DND-41 (cell line): Measurements from ENCODE around the gene IDH3B.

Source experiments
- ATAC-seq: fragments of 200-7000 bp; cut with Tn5 transposase; 3 replicates; pipeline ENCODE4 v1.9.1; 2021; ENCODE audit warnings: low read depth; ENCODE audit not compliant: insufficient read depth
- DNase-seq: peaks from one replicate; pipeline ENCODE4 v3.0.0-alpha.2; 2020
- H2AFZ ChIP-seq: 2 replicates; pipeline ENCODE4 v1.6.0; 2012; ENCODE audit warnings: low read depth, low read length
- H3K27ac ChIP-seq: 2 replicates; pipeline ENCODE4 v1.5.1; 2012; ENCODE audit warnings: low read length, inconsistent platforms
- H3K27me3 ChIP-seq: fragments of 200-600 bp; sonication (generic); 2 replicates; pipeline ENCODE4 v1.6.0; 2012; ENCODE audit warnings: low read length, mild to moderate bottlenecking, inconsistent platforms; ENCODE audit not compliant: insufficient read depth, poor library complexity
- H3K36me3 ChIP-seq: 2 replicates; pipeline ENCODE4 v1.5.1; 2012; ENCODE audit warnings: low read length, inconsistent platforms; ENCODE audit not compliant: insufficient read depth
- H3K4me1 ChIP-seq: 2 replicates; pipeline ENCODE4 v1.5.1; 2012; ENCODE audit warnings: mild to moderate bottlenecking, low read length; ENCODE audit not compliant: insufficient read depth
- H3K4me2 ChIP-seq: 2 replicates; pipeline ENCODE4 v1.6.0; 2012; ENCODE audit warnings: mild to moderate bottlenecking, moderate library complexity, low read length, inconsistent platforms; ENCODE audit not compliant: insufficient read depth
- H3K4me3 ChIP-seq, 2 experiments: fragments of 200-600 bp in 1 of 2; shearing (Covaris generic) in 1 of 2; 2 replicates each; pipeline ENCODE4 v1.5.1; 2012 to 2016; ENCODE audit warnings: inconsistent platforms in 2 of 2, low read length in 2 of 2, mild to moderate bottlenecking in 2 of 2, low read depth in 1 of 2, moderate library complexity in 1 of 2
- H3K79me2 ChIP-seq: 2 replicates; pipeline ENCODE4 v1.6.0; 2012; ENCODE audit warnings: low read length, inconsistent platforms; ENCODE audit not compliant: insufficient read depth
- H3K9ac ChIP-seq: 2 replicates; pipeline ENCODE4 v1.6.0; 2012; ENCODE audit warnings: low read depth, mild to moderate bottlenecking, inconsistent platforms, low read length, moderate library complexity
- H3K9me3 ChIP-seq: 2 replicates; pipeline ENCODE4 v1.5.1; 2012; ENCODE audit warnings: low read length, moderate library complexity, mild to moderate bottlenecking, inconsistent platforms; ENCODE audit not compliant: insufficient read depth, severe bottlenecking
- H4K20me1 ChIP-seq: 2 replicates; pipeline ENCODE4 v1.6.0; 2012; ENCODE audit warnings: low read length; ENCODE audit not compliant: insufficient read depth
- CTCF ChIP-seq: IDR thresholded peaks from 2 replicates; pipeline ENCODE4 v1.5.1; 2012; ENCODE audit warnings: borderline replicate concordance, low read length, moderate library complexity, mild to moderate bottlenecking; ENCODE audit not compliant: poor library complexity, severe bottlenecking; ENCODE audit errors: extremely low read depth
- EZH2 ChIP-seq: IDR thresholded peaks from 3 replicates; pipeline ENCODE4 v1.6.1; 2012; ENCODE audit warnings: borderline replicate concordance, low read depth, mild to moderate bottlenecking, moderate library complexity, low read length, inconsistent platforms; ENCODE audit not compliant: severe bottlenecking

The IDH3B gene

GRCh38 chr20:2693286-2694007, 29.4 kb upstream of the IDH3B start:
- Histone ChIP-seq H3K9ac (no peak overlapping the region), H3K79me2 (no peaks in the 10 kb centered on the region), H3K4me3 (no peak overlapping the region), H3K27ac (no peak overlapping the region), H3K36me3 (no peaks in the 10 kb centered on the region), H3K4me1 (no peaks in the 10 kb centered on the region), H3K27me3 (peaks cover 49% of the 10 kb centered on the region), H4K20me1 (no peaks in the 10 kb centered on the region), H3K4me2 (no peak overlapping the region), H3K9me3 (no peaks in the 10 kb centered on the region), H2AFZ (no peak overlapping the region)
- TF ChIP-seq EZH2, result no peak
- ATAC-seq (peak; percentile 5; the same call in 1 of the 3 replicates), DNase-seq (no peak)

- no peaks in the 10 kb centered on the region for H3K79me2 ChIP-seq
- H4K20me1 ChIP-seq, result no peaks in the 10 kb centered on the region
- H3K4me1 ChIP-seq, result no peaks in the 10 kb centered on the region
- H3K36me3 ChIP-seq, result no peaks in the 10 kb centered on the region
- no peak overlapping the region for H3K27ac ChIP-seq
- peaks cover 49% of the 10 kb centered on the region for H3K27me3 ChIP-seq
- H3K9ac ChIP-seq, result no peak overlapping the region
- H3K4me2 ChIP-seq, result no peak overlapping the region
- H3K9me3 ChIP-seq, result no peaks in the 10 kb centered on the region
- no peak for DNase-seq
- TF ChIP-seq CTCF, result no peak
- TF ChIP-seq EZH2, result no peak
- no peak overlapping the region for H3K4me3 ChIP-seq
- H2AFZ ChIP-seq, result no peak overlapping the region
- ATAC-seq, result peak; percentile 35; the same call in 2 of the 3 replicates
Measured at GRCh38 chr20:2692886-2693285, 28.9 kb upstream of the IDH3B start.

- no peak for DNase-seq
- TF ChIP-seq EZH2 (no peak), CTCF (no peak)
- Histone ChIP-seq H3K79me2 (no peaks in the 10 kb centered on the region), H3K9ac (no peak within 1 kb of the TSS), H3K27ac (no peak within 1 kb of the TSS), H3K4me1 (no peaks in the 10 kb centered on the region), H4K20me1 (peaks cover 2% of the 10 kb centered on the region; the same call in 1 of the 2 replicates), H3K9me3 (no peaks in the 10 kb centered on the region), H2AFZ (no peak within 1 kb of the TSS), H3K27me3 (peaks cover 49% of the 10 kb centered on the region), H3K4me2 (no peak within 1 kb of the TSS), H3K4me3 (no peak within 1 kb of the TSS), H3K36me3 (no peaks in the 10 kb centered on the region)
- no peak for ATAC-seq
Measured at GRCh38 chr20:2692036-2692885, 28.2 kb upstream of the IDH3B start, which contains the start of gene EBF4. TSS of gene EBF4 (plus strand) at chr20:2692780. CDS start at chr20:2693646, 866 bp downstream.

- Histone ChIP-seq H3K36me3 (no peaks in the 10 kb centered on the region), H3K9ac (no peak overlapping the region), H3K79me2 (no peaks in the 10 kb centered on the region), H3K4me1 (no peaks in the 10 kb centered on the region), H2AFZ (no peak overlapping the region), H3K27ac (no peak overlapping the region), H3K9me3 (no peaks in the 10 kb centered on the region), H4K20me1 (peaks cover 2% of the 10 kb centered on the region; the same call in 1 of the 2 replicates), H3K27me3 (peaks cover 48% of the 10 kb centered on the region), H3K4me2 (no peak overlapping the region), H3K4me3 (no peak overlapping the region)
- TF ChIP-seq CTCF (no peak), EZH2 (no peak)
- no peak for DNase-seq
- no peak for ATAC-seq
Measured at GRCh38 chr20:2691663-2692035, 27.6 kb upstream of the IDH3B start.
